Measurements from ENCODE around the gene OR10H4. TPM values are rescaled to one million over a fixed set of nuclear protein-coding genes. Genes with fewer than 3 reads are reported as not detected.

The OR10H4 gene
- total RNA-seq, 1 experiment from 2014 or later, result not detected

DNA sequence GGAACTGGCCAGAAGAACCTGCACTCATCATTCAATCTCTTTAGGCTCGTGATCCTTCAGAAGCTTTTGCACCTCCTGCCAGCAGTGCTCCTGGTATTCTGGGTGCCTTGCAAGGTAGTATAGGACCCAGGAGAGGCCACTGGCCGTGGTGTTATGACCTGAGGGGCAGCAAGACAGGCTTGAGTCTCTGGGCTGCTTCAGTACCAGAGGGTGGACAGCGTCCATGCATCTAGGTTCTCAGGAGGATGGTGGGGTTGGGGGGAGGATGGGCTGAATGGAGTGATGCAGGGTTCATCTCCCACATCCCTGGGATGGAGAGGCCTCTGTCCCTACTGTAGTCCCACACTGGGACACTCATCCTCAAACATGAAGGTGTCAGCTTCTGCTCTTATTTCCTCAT is 41.1 kb downstream of the OR10H4 start:
- DNase-seq (ENCODE audit: low read depth, low spot score) (no peak), ATAC-seq (no peak)
- POLR2A ChIA-PET, result no interaction called here
- in situ Hi-C loops (cut with HindIII; ENCODE audit: low pct_unique_long_range_greater_than_20kb, low sequenced_read_pairs), result no loop called here
- TF ChIP-seq, protein P1, sequence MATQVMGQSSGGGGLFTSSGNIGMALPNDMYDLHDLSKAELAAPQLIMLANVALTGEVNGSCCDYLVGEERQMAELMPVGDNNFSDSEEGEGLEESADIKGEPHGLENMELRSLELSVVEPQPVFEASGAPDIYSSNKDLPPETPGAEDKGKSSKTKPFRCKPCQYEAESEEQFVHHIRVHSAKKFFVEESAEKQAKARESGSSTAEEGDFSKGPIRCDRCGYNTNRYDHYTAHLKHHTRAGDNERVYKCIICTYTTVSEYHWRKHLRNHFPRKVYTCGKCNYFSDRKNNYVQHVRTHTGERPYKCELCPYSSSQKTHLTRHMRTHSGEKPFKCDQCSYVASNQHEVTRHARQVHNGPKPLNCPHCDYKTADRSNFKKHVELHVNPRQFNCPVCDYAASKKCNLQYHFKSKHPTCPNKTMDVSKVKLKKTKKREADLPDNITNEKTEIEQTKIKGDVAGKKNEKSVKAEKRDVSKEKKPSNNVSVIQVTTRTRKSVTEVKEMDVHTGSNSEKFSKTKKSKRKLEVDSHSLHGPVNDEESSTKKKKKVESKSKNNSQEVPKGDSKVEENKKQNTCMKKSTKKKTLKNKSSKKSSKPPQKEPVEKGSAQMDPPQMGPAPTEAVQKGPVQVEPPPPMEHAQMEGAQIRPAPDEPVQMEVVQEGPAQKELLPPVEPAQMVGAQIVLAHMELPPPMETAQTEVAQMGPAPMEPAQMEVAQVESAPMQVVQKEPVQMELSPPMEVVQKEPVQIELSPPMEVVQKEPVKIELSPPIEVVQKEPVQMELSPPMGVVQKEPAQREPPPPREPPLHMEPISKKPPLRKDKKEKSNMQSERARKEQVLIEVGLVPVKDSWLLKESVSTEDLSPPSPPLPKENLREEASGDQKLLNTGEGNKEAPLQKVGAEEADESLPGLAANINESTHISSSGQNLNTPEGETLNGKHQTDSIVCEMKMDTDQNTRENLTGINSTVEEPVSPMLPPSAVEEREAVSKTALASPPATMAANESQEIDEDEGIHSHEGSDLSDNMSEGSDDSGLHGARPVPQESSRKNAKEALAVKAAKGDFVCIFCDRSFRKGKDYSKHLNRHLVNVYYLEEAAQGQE (IDR thresholded peaks at IDR 0.05; ENCODE audit: insufficient read depth in 1 of 2, low read depth in 2 of 2, low read length in 1 of 2), result 0 out of 4 replicates have a peak, but pooled peaks of 1 of the 2 experiments have one; percentile 11
- TF ChIP-seq SIN3A (IDR thresholded peaks at IDR 0.05; ENCODE audit: borderline replicate concordance, insufficient read depth, low read depth, low read length) (no peak), TCF7L2 (IDR thresholded peaks at IDR 0.05; ENCODE audit: low read depth, low read length) (no peak)
- TF ChIP-seq, protein P2, sequence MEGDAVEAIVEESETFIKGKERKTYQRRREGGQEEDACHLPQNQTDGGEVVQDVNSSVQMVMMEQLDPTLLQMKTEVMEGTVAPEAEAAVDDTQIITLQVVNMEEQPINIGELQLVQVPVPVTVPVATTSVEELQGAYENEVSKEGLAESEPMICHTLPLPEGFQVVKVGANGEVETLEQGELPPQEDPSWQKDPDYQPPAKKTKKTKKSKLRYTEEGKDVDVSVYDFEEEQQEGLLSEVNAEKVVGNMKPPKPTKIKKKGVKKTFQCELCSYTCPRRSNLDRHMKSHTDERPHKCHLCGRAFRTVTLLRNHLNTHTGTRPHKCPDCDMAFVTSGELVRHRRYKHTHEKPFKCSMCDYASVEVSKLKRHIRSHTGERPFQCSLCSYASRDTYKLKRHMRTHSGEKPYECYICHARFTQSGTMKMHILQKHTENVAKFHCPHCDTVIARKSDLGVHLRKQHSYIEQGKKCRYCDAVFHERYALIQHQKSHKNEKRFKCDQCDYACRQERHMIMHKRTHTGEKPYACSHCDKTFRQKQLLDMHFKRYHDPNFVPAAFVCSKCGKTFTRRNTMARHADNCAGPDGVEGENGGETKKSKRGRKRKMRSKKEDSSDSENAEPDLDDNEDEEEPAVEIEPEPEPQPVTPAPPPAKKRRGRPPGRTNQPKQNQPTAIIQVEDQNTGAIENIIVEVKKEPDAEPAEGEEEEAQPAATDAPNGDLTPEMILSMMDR (IDR thresholded peaks at IDR 0.05), result no peak
- no peaks in the 10 kb centered on the region for H3K36me3 ChIP-seq (ENCODE audit: control insufficient read depth, insufficient read depth, low read length)
- H3K4me3 ChIP-seq (ENCODE audit: low read depth in 2 of 2, low read length in 2 of 2), result no peak overlapping the region
- H3K4me1 ChIP-seq (ENCODE audit: control insufficient read depth, insufficient read depth, low read length), result no peaks in the 10 kb centered on the region
- H3K27me3 ChIP-seq (ENCODE audit: control insufficient read depth, insufficient read depth, low read length), result no peaks in the 10 kb centered on the region
- intact Hi-C loops (cut with micrococcal nuclease; ENCODE audit: unreplicated experiment), result no loop called here
- CTCF ChIA-PET, result no interaction called here
- no peaks in the 10 kb centered on the region for H3K9me3 ChIP-seq (ENCODE audit: control insufficient read depth, insufficient read depth, low read depth, low read length)
- H3K27ac ChIP-seq (ENCODE audit: low read length), result no peak overlapping the region
- no TSS peak for BruUV-seq (replicated peaks)

DNA sequence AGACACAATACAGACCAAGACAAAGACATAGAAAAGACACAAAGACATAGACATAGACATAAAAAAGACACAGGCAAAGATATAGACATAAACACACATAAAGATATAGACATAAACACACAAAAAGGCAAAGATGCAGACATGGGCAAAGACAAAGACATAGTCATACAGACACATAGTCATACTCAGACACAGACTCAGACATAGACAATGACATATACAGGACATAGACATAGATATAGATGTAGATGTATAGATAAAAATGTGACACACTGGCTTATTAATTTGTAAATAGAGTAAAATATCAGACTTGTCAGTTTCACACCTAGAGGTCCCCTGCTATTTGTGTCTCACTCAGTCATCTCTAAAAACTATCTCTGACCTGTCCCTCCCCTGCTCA is 42.8 kb downstream of the OR10H4 start:
- H3K36me3 ChIP-seq (ENCODE audit: control insufficient read depth, insufficient read depth, low read length), result no peaks in the 10 kb centered on the region
- no peak for DNase-seq (ENCODE audit: low read depth, low spot score)
- in situ Hi-C loops (cut with HindIII; ENCODE audit: low pct_unique_long_range_greater_than_20kb, low sequenced_read_pairs) (no loop called here), intact Hi-C loops (cut with micrococcal nuclease; ENCODE audit: unreplicated experiment) (no loop called here)
- TF ChIP-seq, protein P2 (IDR thresholded peaks at IDR 0.05), result no peak
- TF ChIP-seq, protein P1 (IDR thresholded peaks at IDR 0.05; ENCODE audit: insufficient read depth in 1 of 2, low read depth in 2 of 2, low read length in 1 of 2), result no peak
- no peak for TF ChIP-seq POLR2AphosphoS5 (IDR thresholded peaks at IDR 0.05; ENCODE audit: low read depth, low read length)
- no peak for TF ChIP-seq TCF7L2 (IDR thresholded peaks at IDR 0.05; ENCODE audit: low read depth, low read length)
- TF ChIP-seq SIN3A (IDR thresholded peaks at IDR 0.05; ENCODE audit: borderline replicate concordance, insufficient read depth, low read depth, low read length), result no peak
- no peaks in the 10 kb centered on the region for H3K27me3 ChIP-seq (ENCODE audit: control insufficient read depth, insufficient read depth, low read length)
- POLR2A ChIA-PET, result no interaction called here
- no peaks in the 10 kb centered on the region for H3K4me1 ChIP-seq (ENCODE audit: control insufficient read depth, insufficient read depth, low read length)
- no peak overlapping the region for H3K27ac ChIP-seq (ENCODE audit: low read length)
- H3K4me3 ChIP-seq (ENCODE audit: low read depth in 2 of 2, low read length in 2 of 2), result no peak overlapping the region
- BruUV-seq (replicated peaks), result no TSS peak
- CTCF ChIA-PET, result no interaction called here
- no peak for ATAC-seq
- H3K9me3 ChIP-seq (ENCODE audit: control insufficient read depth, insufficient read depth, low read depth, low read length), result no peaks in the 10 kb centered on the region
